ENCODE data around the gene SIGLEC8.

- TF ChIP-seq FOXA1 (IDR thresholded peaks at IDR 0.05; ENCODE audit: borderline replicate concordance) (no peak), CTCF (IDR thresholded peaks at IDR 0.05 in 2 of 3, conservative IDR thresholded peaks at IDR 0.05 in 1 of 3; ENCODE audit: insufficient read depth in 2 of 3, low read depth in 1 of 3, low read length in 3 of 3) (peak in 1 of 3 experiments; percentile 17; a peak in 1 of 6 replicates), GTF2B (IDR thresholded peaks at IDR 0.05; ENCODE audit: extremely low read depth, insufficient read length) (no peak), EZH2 (IDR thresholded peaks at IDR 0.05; ENCODE audit: borderline replicate concordance, low read depth, low read length) (no peak), ZBTB33 (CRISPR knock-in tag; IDR thresholded peaks at IDR 0.05) (no peak), ZNF217 (CRISPR knock-in tag; IDR thresholded peaks at IDR 0.05) (no peak), POLR2AphosphoS2 (IDR thresholded peaks at IDR 0.05; ENCODE audit: low read length) (no peak), ZNF780A (CRISPR knock-in tag; IDR thresholded peaks at IDR 0.05) (no peak), FOXJ3 (CRISPR knock-in tag; IDR thresholded peaks at IDR 0.05) (no peak), SP1 (CRISPR knock-in tag; IDR thresholded peaks at IDR 0.05) (no peak), POLR2A (conservative IDR thresholded peaks at IDR 0.05) (0 out of 2 replicates have a peak, but pooled peaks have one; percentile 44)
Measured at GRCh38 chr19:51441410-51442390, 16.6 kb downstream of the SIGLEC8 start.

All from K562 (cell line).